ENCODE data around the gene TIMM29. TPM values are rescaled to one million over a fixed set of nuclear protein-coding genes. Genes with fewer than 3 reads are reported as not detected.

Gene TIMM29
- total RNA-seq, 3 donors from 2014 or later (not counting 1 experiment from before 2014, with no cell fraction given), result 20.7 to 30.9 (median 24.1) TPM

DNA sequence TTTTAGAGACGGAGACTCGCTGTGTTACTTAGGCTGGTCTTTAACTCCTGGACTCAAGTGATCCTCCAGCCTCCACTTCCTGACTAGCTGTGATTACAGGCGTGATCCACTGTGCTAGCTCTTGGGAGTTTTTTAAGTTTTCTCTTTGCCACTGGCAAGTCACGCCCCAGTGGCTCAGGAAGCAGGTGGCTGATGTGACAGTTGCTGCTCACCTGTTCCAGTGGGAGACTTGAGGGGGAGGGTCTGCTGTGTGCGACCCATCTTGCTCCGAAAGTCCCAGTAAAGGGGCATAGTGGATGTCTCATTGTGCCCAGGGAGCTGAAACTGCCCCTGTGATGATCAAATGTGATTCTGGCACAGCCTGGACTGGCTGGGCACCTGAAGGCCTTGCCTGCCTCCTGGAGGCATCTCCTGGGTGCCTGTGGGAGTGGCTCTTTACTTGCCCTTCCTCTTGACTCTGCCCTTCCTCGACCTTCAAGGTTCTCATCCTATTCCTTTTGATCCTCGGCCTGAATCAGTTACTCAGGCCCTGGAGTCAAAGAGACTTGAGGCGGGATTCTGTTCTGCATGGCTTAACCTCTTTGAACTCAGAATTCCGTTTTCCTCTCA lies 40.0 kb downstream of the TIMM29 start:
- TF ChIP-seq, protein P1, sequence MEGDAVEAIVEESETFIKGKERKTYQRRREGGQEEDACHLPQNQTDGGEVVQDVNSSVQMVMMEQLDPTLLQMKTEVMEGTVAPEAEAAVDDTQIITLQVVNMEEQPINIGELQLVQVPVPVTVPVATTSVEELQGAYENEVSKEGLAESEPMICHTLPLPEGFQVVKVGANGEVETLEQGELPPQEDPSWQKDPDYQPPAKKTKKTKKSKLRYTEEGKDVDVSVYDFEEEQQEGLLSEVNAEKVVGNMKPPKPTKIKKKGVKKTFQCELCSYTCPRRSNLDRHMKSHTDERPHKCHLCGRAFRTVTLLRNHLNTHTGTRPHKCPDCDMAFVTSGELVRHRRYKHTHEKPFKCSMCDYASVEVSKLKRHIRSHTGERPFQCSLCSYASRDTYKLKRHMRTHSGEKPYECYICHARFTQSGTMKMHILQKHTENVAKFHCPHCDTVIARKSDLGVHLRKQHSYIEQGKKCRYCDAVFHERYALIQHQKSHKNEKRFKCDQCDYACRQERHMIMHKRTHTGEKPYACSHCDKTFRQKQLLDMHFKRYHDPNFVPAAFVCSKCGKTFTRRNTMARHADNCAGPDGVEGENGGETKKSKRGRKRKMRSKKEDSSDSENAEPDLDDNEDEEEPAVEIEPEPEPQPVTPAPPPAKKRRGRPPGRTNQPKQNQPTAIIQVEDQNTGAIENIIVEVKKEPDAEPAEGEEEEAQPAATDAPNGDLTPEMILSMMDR (IDR thresholded peaks at IDR 0.05), result no peak
- no peak for ATAC-seq
- H3K4me1 Mint-ChIP-seq, result peaks cover 25 to 30% of the 10 kb centered on the region in 2 donors
- no peak overlapping the region for H3K4me3 ChIP-seq (ENCODE audit: low read length)
- peak in 1 of 2 donors; percentile 25 for DNase-seq
- H3K36me3 Mint-ChIP-seq, result no peaks in the 10 kb centered on the region
- H3K4me3 Mint-ChIP-seq, result no peak overlapping the region
- peaks cover 19% of the 10 kb centered on the region for H3K4me1 ChIP-seq (ENCODE audit: control insufficient read depth, insufficient read depth, low read length)
- 68% methylated on average over 10 of the region's 10 CpGs for WGBS (ENCODE audit: insufficient coverage)
- intact Hi-C loops (cut with micrococcal nuclease), result no loop called here
- no peaks in the 10 kb centered on the region for H3K27me3 ChIP-seq (ENCODE audit: control insufficient read depth, insufficient read depth, low read length)
- H3K27ac Mint-ChIP-seq, result no peak overlapping the region
- no peaks in the 10 kb centered on the region for H3K27me3 Mint-ChIP-seq (ENCODE audit: low read depth in 2 of 2)
- H3K9me3 Mint-ChIP-seq, result no peaks in the 10 kb centered on the region
- H3K9me3 ChIP-seq (ENCODE audit: control insufficient read depth, insufficient read depth, low read length), result no peaks in the 10 kb centered on the region
- H3K27ac ChIP-seq (ENCODE audit: low read length), result no peak overlapping the region
- H3K36me3 ChIP-seq (ENCODE audit: control insufficient read depth, insufficient read depth, low read length), result no peaks in the 10 kb centered on the region

DNA sequence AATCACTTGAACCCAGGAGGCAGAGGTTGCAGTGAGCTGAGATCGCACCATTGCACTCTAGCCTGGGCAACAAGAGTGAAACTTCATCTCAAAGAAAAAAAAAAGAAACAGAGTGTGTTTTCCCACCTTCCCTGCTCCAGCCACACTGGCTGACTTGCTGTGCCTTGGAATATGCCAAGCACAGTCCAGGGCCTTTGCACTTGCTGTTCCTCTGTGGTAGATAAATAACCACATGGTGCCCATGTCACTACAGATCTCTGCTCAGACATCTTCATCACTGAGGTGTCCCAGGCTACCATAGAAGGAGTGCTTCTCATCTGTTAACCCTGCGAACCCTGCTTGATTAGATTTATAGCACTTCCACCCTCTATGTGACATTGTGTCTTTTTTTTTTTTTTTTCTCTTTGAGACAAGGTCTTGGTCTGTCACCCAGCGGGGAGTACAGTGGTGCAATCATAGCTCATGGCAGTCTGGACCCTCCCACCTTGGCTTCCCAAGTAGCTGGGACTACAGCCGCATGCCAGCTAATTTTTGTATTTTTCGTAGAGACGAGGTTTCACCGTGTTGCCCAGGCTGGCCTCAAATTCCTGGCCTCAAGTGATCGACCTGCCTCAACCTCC lies 42.6 kb downstream of the TIMM29 start:
- no peaks in the 10 kb centered on the region for H3K9me3 ChIP-seq (ENCODE audit: control insufficient read depth, insufficient read depth, low read length)
- H3K36me3 ChIP-seq (ENCODE audit: control insufficient read depth, insufficient read depth, low read length), result no peaks in the 10 kb centered on the region
- DNase-seq, result no peak
- H3K27me3 Mint-ChIP-seq (ENCODE audit: low read depth in 2 of 2), result no peaks in the 10 kb centered on the region
- intact Hi-C loops (cut with micrococcal nuclease), result no loop called here
- no peak overlapping the region for H3K4me3 Mint-ChIP-seq
- ATAC-seq, result no peak
- H3K27me3 ChIP-seq (ENCODE audit: control insufficient read depth, insufficient read depth, low read length), result no peaks in the 10 kb centered on the region
- no peak overlapping the region for H3K27ac ChIP-seq (ENCODE audit: low read length)
- peaks cover 10% of the 10 kb centered on the region for H3K4me1 ChIP-seq (ENCODE audit: control insufficient read depth, insufficient read depth, low read length)
- H3K4me1 Mint-ChIP-seq, result peaks cover 23 to 31% of the 10 kb centered on the region in 2 donors
- TF ChIP-seq, protein P1 (IDR thresholded peaks at IDR 0.05), result no peak
- no peaks in the 10 kb centered on the region for H3K36me3 Mint-ChIP-seq
- no peak overlapping the region for H3K27ac Mint-ChIP-seq
- no peaks in the 10 kb centered on the region for H3K9me3 Mint-ChIP-seq
- WGBS (ENCODE audit: insufficient coverage), result 96% methylated on average over 8 of the region's 8 CpGs
- H3K4me3 ChIP-seq (ENCODE audit: low read length), result no peak overlapping the region

DNA sequence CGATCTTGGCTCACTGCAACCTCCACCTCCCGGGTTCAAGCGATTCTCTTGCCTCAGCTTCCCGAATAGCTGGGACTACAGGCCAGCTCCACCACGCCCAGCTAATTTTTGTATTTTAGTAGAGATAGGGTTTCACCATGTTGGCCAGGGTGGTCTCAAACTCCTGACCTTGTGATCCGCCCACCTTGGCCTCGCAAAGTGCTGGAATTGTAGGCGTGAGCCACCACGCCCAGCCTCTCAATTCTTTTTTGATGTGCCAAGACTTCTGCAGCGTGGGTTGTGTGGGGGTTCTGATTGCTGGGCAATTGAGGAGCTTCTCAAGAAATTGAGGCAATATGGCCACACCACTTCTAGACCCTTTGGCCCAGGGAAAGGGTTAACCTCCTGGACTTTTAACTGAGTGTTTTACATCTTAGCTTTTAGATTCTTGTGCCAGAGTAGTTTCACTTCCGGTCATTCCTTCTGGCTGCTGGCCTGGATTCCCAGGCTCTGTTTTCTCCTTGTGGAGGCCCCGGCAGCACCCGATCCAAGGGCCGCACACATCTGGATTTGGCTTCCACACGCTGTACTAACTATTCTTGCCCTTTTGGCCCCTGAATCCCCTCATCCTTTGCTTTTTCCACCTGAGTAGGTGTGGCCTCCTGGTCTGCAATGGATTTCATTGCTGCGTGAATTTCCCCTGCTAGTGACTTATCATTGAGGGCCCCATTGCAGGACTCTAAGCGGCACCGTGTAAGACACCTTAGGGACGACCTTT lies 46.9 kb downstream of the TIMM29 start:
- no peaks in the 10 kb centered on the region for H3K9me3 Mint-ChIP-seq
- DNase-seq, result no peak
- WGBS (ENCODE audit: insufficient coverage), result 96% methylated on average over 19 of the region's 19 CpGs
- H3K9me3 ChIP-seq (ENCODE audit: control insufficient read depth, insufficient read depth, low read length), result no peaks in the 10 kb centered on the region
- no peak overlapping the region for H3K27ac Mint-ChIP-seq
- TF ChIP-seq, protein P1 (IDR thresholded peaks at IDR 0.05), result no peak
- H3K4me1 Mint-ChIP-seq, result peaks cover 19 to 27% of the 10 kb centered on the region in 2 donors
- no peaks in the 10 kb centered on the region for H3K27me3 Mint-ChIP-seq (ENCODE audit: low read depth in 2 of 2)
- peaks cover 9% of the 10 kb centered on the region for H3K4me1 ChIP-seq (ENCODE audit: control insufficient read depth, insufficient read depth, low read length)
- H3K36me3 Mint-ChIP-seq, result no peaks in the 10 kb centered on the region
- no peak for ATAC-seq
- intact Hi-C loops (cut with micrococcal nuclease), result no loop called here
- H3K4me3 ChIP-seq (ENCODE audit: low read length), result no peak overlapping the region
- no peaks in the 10 kb centered on the region for H3K27me3 ChIP-seq (ENCODE audit: control insufficient read depth, insufficient read depth, low read length)
- H3K36me3 ChIP-seq (ENCODE audit: control insufficient read depth, insufficient read depth, low read length), result no peaks in the 10 kb centered on the region
- no peak overlapping the region for H3K4me3 Mint-ChIP-seq
- H3K27ac ChIP-seq (ENCODE audit: low read length), result no peak overlapping the region

All from natural killer cell (primary cell).